HepG2 (cell line): ENCODE measurements around the gene MRPS25. TPM values are rescaled to one million over a fixed set of nuclear protein-coding genes. Genes with fewer than 3 reads are reported as not detected.

Experiments
- ATAC-seq: fragments of 200-7000 bp; cut with Tn5 transposase; 3 replicates; pipeline ENCODE4 v1.9.1; 2020; ENCODE audit warnings: mild to moderate bottlenecking, moderate library complexity
- BruUV-seq: library from RNA; stranded (reverse); fragments of 400-500 nt; replicated peaks from 2 replicates; lab custom pipeline; 2021; lab: Mats Ljungman, UMichigan
- CTCF ChIA-PET: fragments of 300-600 bp; formaldehyde crosslinking; extraction: SDS; loops from one replicate; lab custom pipeline; 2021; ENCODE audit warnings: low total read pairs, inconsistent platforms, low intra/inter-chr PET ratio; lab: Yijun Ruan, JAX
- POLR2A ChIA-PET: fragments of 350-600 bp; sonication (Branson Sonifier 250); formaldehyde crosslinking; loops from one replicate; lab custom pipeline; 2020; ENCODE audit warnings: antibody characterized with exemption, inconsistent platforms; lab: Yijun Ruan, JAX
- DNase-seq: peaks from one replicate; pipeline ENCODE4 v3.0.0-alpha.2; 2015; ENCODE audit warnings: low spot score
- FAIRE-seq: peaks from 3 replicates; lab custom pipeline; 2011; peaks lifted over from hg19 to GRCh38; lab: Jason Lieb, UNC
- H2AFZ ChIP-seq: one replicate; pipeline ENCODE4 v1.6.1; 2011; ENCODE audit warnings: low read length, inconsistent platforms
- H3K27ac ChIP-seq: fragments of 300-600 bp; 3 replicates; pipeline ENCODE4 v1.8.0; 2011; ENCODE audit warnings: mixed run types, mild to moderate bottlenecking, mixed read lengths, low read length, inconsistent platforms; ENCODE audit not compliant: insufficient read depth; ENCODE audit errors: extremely low read length
- H3K27me3 ChIP-seq, 2 experiments: fragments of 200-600 bp in 1 of 2; 2 replicates in 1 of 2; 3 replicates in 1 of 2; pipeline versions ENCODE4 v1.6.0 to v1.8.0; 2011; ENCODE audit warnings: low read length in 2 of 2, mild to moderate bottlenecking in 2 of 2, moderate library complexity in 2 of 2, inconsistent platforms in 1 of 2; ENCODE audit not compliant: insufficient read depth in 2 of 2, control insufficient read depth in 1 of 2
- H3K36me3 ChIP-seq, 2 experiments: fragments of 200-600 bp in 1 of 2; replicated peaks in 1 of 2; 2 replicates in 1 of 2; 3 replicates in 1 of 2; pipeline versions ENCODE4 v1.5.1 to v1.8.0; 2011; ENCODE audit warnings: low read length in 2 of 2, inconsistent platforms in 1 of 2; ENCODE audit not compliant: insufficient read depth in 2 of 2, control insufficient read depth in 1 of 2
- H3K4me1 ChIP-seq: 2 replicates; pipeline ENCODE4 v1.5.1; 2012; ENCODE audit warnings: low read length, inconsistent platforms; ENCODE audit not compliant: insufficient read depth
- H3K4me2 ChIP-seq: 2 replicates; pipeline ENCODE4 v1.6.0; 2011; ENCODE audit warnings: low read depth, low read length, inconsistent platforms
- H3K4me3 ChIP-seq, 3 experiments: fragments of 200-600 bp in 1 of 3; sonication (generic), shearing (Covaris generic) in 1 of 3; replicated peaks in 1 of 3; 2 replicates each; pipeline ENCODE4 v1.5.1; 2011 to 2016; ENCODE audit warnings: low read length in 3 of 3, inconsistent platforms in 2 of 3, low read depth in 2 of 3, mild to moderate bottlenecking in 2 of 3, control low read depth in 1 of 3, mixed read lengths in 1 of 3; ENCODE audit not compliant: insufficient read depth in 1 of 3
- H3K79me2 ChIP-seq: one replicate; pipeline ENCODE4 v1.6.1; 2011; ENCODE audit warnings: low read length, inconsistent platforms; ENCODE audit not compliant: insufficient read depth
- H3K9ac ChIP-seq: 2 replicates; pipeline ENCODE4 v1.6.0; 2011; ENCODE audit warnings: mild to moderate bottlenecking, low read depth, low read length, inconsistent platforms; ENCODE audit not compliant: insufficient read depth
- H3K9me3 ChIP-seq: 2 replicates; pipeline ENCODE4 v1.5.1; 2012; ENCODE audit warnings: mild to moderate bottlenecking, low read length
- H4K20me1 ChIP-seq: 2 replicates; pipeline ENCODE4 v1.6.0; 2011; ENCODE audit warnings: inconsistent platforms, mild to moderate bottlenecking, low read length, moderate library complexity; ENCODE audit not compliant: insufficient read depth
- HCFC1 ChIP-seq: fragments of 150-350 bp; IDR thresholded peaks from 2 replicates; pipeline ENCODE4 v1.6.1; 2014; ENCODE audit warnings: low read depth, low read length
- KLF9 ChIP-seq: IDR thresholded peaks from 2 replicates; pipeline ENCODE4 v1.6.1; 2016; ENCODE audit warnings: low read depth
- MBNL3 ChIP-seq: fragments of 250-450 bp; sonication (Bioruptor Pico); conservative IDR thresholded peaks from 2 replicates; pipeline ENCODE4 v1.8.0; 2022; ENCODE audit warnings: mild to moderate bottlenecking, inconsistent platforms
- MYNN ChIP-seq: sonication (generic); formaldehyde crosslinking; IDR thresholded peaks from 2 replicates; pipeline ENCODE4 v1.4.0; 2020; ENCODE audit warnings: mild to moderate bottlenecking, low read depth, missing genetic modification reagents
- PBX3 ChIP-seq: sonication (generic); formaldehyde crosslinking; IDR thresholded peaks from 2 replicates; pipeline ENCODE4 v1.8.1; 2023; ENCODE audit warnings: missing genetic modification reagents, inconsistent platforms, borderline replicate concordance
- RBFOX2 ChIP-seq: fragments of 200-400 bp; formaldehyde crosslinking; IDR thresholded peaks from 2 replicates; pipeline ENCODE4 v1.6.1; 2017; ENCODE audit warnings: low read depth, mild to moderate bottlenecking, low read length
- SNAI1 ChIP-seq: sonication (generic); formaldehyde crosslinking; IDR thresholded peaks from 2 replicates; pipeline ENCODE4 v1.5.0; 2020; ENCODE audit warnings: mild to moderate bottlenecking, missing genetic modification reagents, borderline replicate concordance
- TRAFD1 ChIP-seq: sonication (generic); formaldehyde crosslinking; IDR thresholded peaks from 2 replicates; pipeline ENCODE4 v1.5.1; 2020; ENCODE audit warnings: missing genetic modification reagents, mild to moderate bottlenecking, borderline replicate concordance
- ZBTB7A ChIP-seq: sonication (generic); formaldehyde crosslinking; IDR thresholded peaks from 2 replicates; pipeline ENCODE4 v1.8.0; 2022; ENCODE audit warnings: mild to moderate bottlenecking, missing genetic modification reagents
- ZNF446 ChIP-seq: sonication (generic); formaldehyde crosslinking; IDR thresholded peaks from 2 replicates; pipeline ENCODE4 v1.5.0; 2020; ENCODE audit warnings: mild to moderate bottlenecking, missing genetic modification reagents
- ZNF589 ChIP-seq: sonication (generic); formaldehyde crosslinking; conservative IDR thresholded peaks from 2 replicates; pipeline ENCODE4 v1.8.0; 2022; ENCODE audit warnings: mild to moderate bottlenecking, moderate library complexity, missing genetic modification reagents
- ZNF747 ChIP-seq: sonication (generic); formaldehyde crosslinking; IDR thresholded peaks from 2 replicates; pipeline ENCODE4 v1.8.1; 2023; ENCODE audit warnings: missing genetic modification reagents, mild to moderate bottlenecking, borderline replicate concordance
- ZNF883 ChIP-seq: sonication (generic); formaldehyde crosslinking; IDR thresholded peaks from 2 replicates; pipeline ENCODE4 v1.5.1; 2020; ENCODE audit warnings: mild to moderate bottlenecking, missing genetic modification reagents; ENCODE audit errors: not compliant biosample characterization
- ZUFSP ChIP-seq: sonication (generic); formaldehyde crosslinking; IDR thresholded peaks from 2 replicates; pipeline ENCODE4 v1.9.0; 2021; ENCODE audit warnings: missing genetic modification reagents, mild to moderate bottlenecking, borderline replicate concordance
- WGBS: methylation state at CpG from one replicate; pipeline ENCODE4 v1.1.6; 2017; ENCODE audit warnings: low lambda C conversion rate; 5-methylcytosine and 5-hydroxymethylcytosine counted together
- in situ Hi-C: cut with HindIII; loops from 2 replicates; pipeline ENCODE4 v1.10.0; 2017; ENCODE audit warnings: low pct_unique_long_range_greater_than_20kb; ENCODE audit not compliant: extremely low pct_ligation_motif_present
- intact Hi-C: fragments of 100-400 bp; cut with micrococcal nuclease; formaldehyde crosslinking; loops from one replicate; pipeline ENCODE4 v1.10.0; 2022; ENCODE audit not compliant: unreplicated experiment
- polyA plus RNA-seq, 8 experiments: library from polyadenylated mRNA; depleted of rRNA in 3 of 8; stranded (reverse) in 7 of 8; unstranded in 1 of 8; fragments of >200 nt; fragmentation: Illumina TruSeq in 4 of 8; extraction: Trizol in 4 of 8; gene quantifications; 2 replicates each; pipeline versions ENCODE4 v1.2.1 to v1.2.3, GENCODE V29; 2011 to 2016; ENCODE audit warnings: low read depth in 4 of 8, missing spikeins in 1 of 8, mixed read lengths in 1 of 8; ENCODE audit not compliant: insufficient read depth in 1 of 8
- total RNA-seq, 5 experiments: library from RNA; depleted of rRNA; stranded (reverse); fragments of >200 nt; fragmentation: Illumina TruSeq; extraction: Trizol; gene quantifications; 2 replicates each; pipeline ENCODE4 v1.2.3, GENCODE V29; 2016; ENCODE audit warnings: low read depth in 1 of 5
- TF ChIP-seq, protein P1 (sequence below): IDR thresholded peaks from 2 replicates; pipeline ENCODE4 v1.6.1; 2016
- TF ChIP-seq, protein P2 (sequence below): sonication (generic); formaldehyde crosslinking; IDR thresholded peaks from 2 replicates; pipeline ENCODE4 v1.4.0; 2020; ENCODE audit warnings: mild to moderate bottlenecking, missing genetic modification reagents
- TF ChIP-seq, protein P3 (sequence below): sonication (generic); formaldehyde crosslinking; IDR thresholded peaks from 2 replicates; pipeline ENCODE4 v1.4.0; 2020; ENCODE audit warnings: missing genetic modification reagents

The MRPS25 gene
- total and polyA plus RNA-seq, 2 of the 13 experiments (the other 11 are each of a cell fraction or from before 2014, with no cell fraction given): 60.1 to 74.3 TPM

DNA sequence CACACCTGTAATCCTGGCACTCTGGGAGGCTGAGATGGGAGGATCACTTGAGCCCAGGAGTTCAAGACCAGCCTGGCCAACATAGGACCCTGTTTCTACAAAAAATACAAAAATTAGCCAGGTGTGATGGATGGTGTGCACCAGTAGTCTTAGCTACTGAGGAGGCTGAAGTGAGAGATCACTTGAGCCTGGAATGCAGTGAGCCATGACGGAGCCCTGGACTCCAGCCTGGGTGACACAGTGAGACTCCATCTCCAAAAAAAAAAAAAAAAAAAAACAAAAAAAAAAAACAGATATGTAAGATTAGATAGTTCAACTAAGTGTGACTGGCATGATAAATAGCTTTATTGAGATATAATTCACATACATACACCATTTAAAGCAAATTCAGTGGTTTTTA lies 24.1 kb upstream of the MRPS25 start:
- BruUV-seq: no TSS peak
- Histone ChIP-seq H3K79me2 (no peaks in the 10 kb centered on the region), H2AFZ (no peak overlapping the region), H3K9me3 (no peaks in the 10 kb centered on the region), H3K9ac (no peak overlapping the region), H3K4me1 (peaks cover 14% of the 10 kb centered on the region), H3K27me3 (no peaks in the 10 kb centered on the region; a peak in 1 of 5 replicates), H4K20me1 (no peaks in the 10 kb centered on the region), H3K36me3 (peaks cover 11 to 31% of the 10 kb centered on the region in 2 experiments; a peak in 4 of 5 replicates), H3K27ac (no peak overlapping the region), H3K4me2 (no peak overlapping the region), H3K4me3 (no peak overlapping the region)
- WGBS: 95% methylated on average over 1 of the region's 1 CpG
- no peak for DNase-seq
- ATAC-seq: no peak
- ChIA-PET POLR2A (no interaction called here), CTCF (no interaction called here)
- no peak for FAIRE-seq
- TF ChIP-seq ZNF747 (CRISPR knock-in tag): no peak
- TF ChIP-seq ZNF883 (CRISPR knock-in tag): no peak
- TF ChIP-seq MYNN: no peak
- no peak for TF ChIP-seq ZNF446
- TF ChIP-seq RBFOX2: no peak
- no peak for TF ChIP-seq HCFC1
- TF ChIP-seq, protein P1, sequence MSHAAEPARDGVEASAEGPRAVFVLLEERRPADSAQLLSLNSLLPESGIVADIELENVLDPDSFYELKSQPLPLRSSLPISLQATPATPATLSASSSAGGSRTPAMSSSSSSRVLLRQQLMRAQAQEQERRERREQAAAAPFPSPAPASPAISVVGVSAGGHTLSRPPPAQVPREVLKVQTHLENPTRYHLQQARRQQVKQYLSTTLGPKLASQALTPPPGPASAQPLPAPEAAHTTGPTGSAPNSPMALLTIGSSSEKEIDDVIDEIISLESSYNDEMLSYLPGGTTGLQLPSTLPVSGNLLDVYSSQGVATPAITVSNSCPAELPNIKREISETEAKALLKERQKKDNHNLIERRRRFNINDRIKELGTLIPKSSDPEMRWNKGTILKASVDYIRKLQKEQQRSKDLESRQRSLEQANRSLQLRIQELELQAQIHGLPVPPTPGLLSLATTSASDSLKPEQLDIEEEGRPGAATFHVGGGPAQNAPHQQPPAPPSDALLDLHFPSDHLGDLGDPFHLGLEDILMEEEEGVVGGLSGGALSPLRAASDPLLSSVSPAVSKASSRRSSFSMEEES (CRISPR knock-in tag): no peak
- no peak for TF ChIP-seq ZNF589 (CRISPR knock-in tag)
- TF ChIP-seq ZUFSP (CRISPR knock-in tag): no peak
- TF ChIP-seq, protein P2, sequence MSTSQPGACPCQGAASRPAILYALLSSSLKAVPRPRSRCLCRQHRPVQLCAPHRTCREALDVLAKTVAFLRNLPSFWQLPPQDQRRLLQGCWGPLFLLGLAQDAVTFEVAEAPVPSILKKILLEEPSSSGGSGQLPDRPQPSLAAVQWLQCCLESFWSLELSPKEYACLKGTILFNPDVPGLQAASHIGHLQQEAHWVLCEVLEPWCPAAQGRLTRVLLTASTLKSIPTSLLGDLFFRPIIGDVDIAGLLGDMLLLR (CRISPR knock-in tag): no peak
- TF ChIP-seq KLF9 (CRISPR knock-in tag): no peak
- no peak for TF ChIP-seq MBNL3
- no peak for TF ChIP-seq SNAI1 (CRISPR knock-in tag)
- TF ChIP-seq TRAFD1 (CRISPR knock-in tag): no peak
- TF ChIP-seq, protein P3, sequence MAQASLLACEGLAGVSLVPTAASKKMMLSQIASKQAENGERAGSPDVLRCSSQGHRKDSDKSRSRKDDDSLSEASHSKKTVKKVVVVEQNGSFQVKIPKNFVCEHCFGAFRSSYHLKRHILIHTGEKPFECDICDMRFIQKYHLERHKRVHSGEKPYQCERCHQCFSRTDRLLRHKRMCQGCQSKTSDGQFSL (CRISPR knock-in tag): no peak
- no peak for TF ChIP-seq PBX3
- TF ChIP-seq ZBTB7A (CRISPR knock-in tag): no peak
- intact Hi-C loops (no loop called here), in situ Hi-C loops (no loop called here)
